MG63 (cell line): Measurements from ENCODE around the gene VTA1. TPM values are rescaled to one million over a fixed set of nuclear protein-coding genes. Genes with fewer than 3 reads are reported as not detected.

ENCODE experiments used
- DNase-seq: peaks from one replicate; pipeline ENCODE4 v3.0.0-alpha.2; 2020
- H3K27me3 ChIP-seq: fragments of 250-450 bp; sonication (Bioruptor Pico); 2 replicates; pipeline ENCODE4 v1.5.1; 2020; ENCODE audit warnings: mild to moderate bottlenecking, moderate library complexity
- H3K36me3 ChIP-seq: fragments of 250-450 bp; sonication (Bioruptor Pico); 2 replicates; pipeline ENCODE4 v1.5.1; 2020; ENCODE audit warnings: mild to moderate bottlenecking, moderate library complexity
- H3K4me3 ChIP-seq: fragments of 250-450 bp; sonication (Bioruptor Pico); 2 replicates; pipeline ENCODE4 v1.5.1; 2020; ENCODE audit warnings: mild to moderate bottlenecking, moderate library complexity
- H3K9me3 ChIP-seq: fragments of 250-450 bp; sonication (Bioruptor Pico); 2 replicates; pipeline ENCODE4 v1.5.1; 2020; ENCODE audit warnings: mild to moderate bottlenecking, moderate library complexity
- total RNA-seq: library from RNA; depleted of rRNA; stranded (reverse); fragments of >200 nt; shearing (Covaris generic); gene quantifications from 2 replicates; pipeline ENCODE4 v1.2.3, GENCODE V29; 2014; ENCODE audit warnings: low replicate concordance; rRNA removed

The VTA1 gene
- total RNA-seq, 1 experiment from 2014 or later = 119 TPM

- Histone ChIP-seq H3K36me3 (no peaks in the 10 kb centered on the region), H3K27me3 (no peaks in the 10 kb centered on the region; the same call in 1 of the 2 replicates), H3K4me3 (no peak overlapping the region), H3K9me3 (0 out of 2 replicates have a peak, but pooled peaks cover 2% of the 10 kb centered on the region)
- DNase-seq = no peak
Measured at GRCh38 chr6:142266060-142266459, 119.0 kb downstream of the VTA1 start.

- Histone ChIP-seq H3K9me3 (no peaks in the 10 kb centered on the region), H3K4me3 (no peak overlapping the region), H3K27me3 (no peaks in the 10 kb centered on the region), H3K36me3 (no peaks in the 10 kb centered on the region)
- no peak for DNase-seq
Measured at GRCh38 chr6:142271476-142271875, 124.4 kb downstream of the VTA1 start.

Other genes starting within 250 kb of the VTA1 start
- gene GJE1, start 14.3 kb upstream of the VTA1 start, total RNA-seq = not detected in 2 replicates
- gene NMBR, start 141 bp upstream of the VTA1 start, total RNA-seq = not detected in 2 replicates
- 0.64 and 0.99 TPM in 2 replicates for gene ADGRG6, start 154.7 kb downstream of the VTA1 start, total RNA-seq